ENCODE results near the gene ZFR. TPM values are rescaled to one million over a fixed set of nuclear protein-coding genes. Genes with fewer than 3 reads are reported as not detected.

Gene ZFR
- polyA plus RNA-seq, 2 of the 4 experiments (the other 2 are of a cell fraction), result 65.6 to 107 TPM

- DNase-seq (ENCODE audit: low read depth in 1 of 2, low spot score in 1 of 2), result no peak
- ChIA-PET POLR2A (no interaction called here), CTCF (interaction anchor here (0.6 to 1.4 kb wide), 3 partner anchors 9 to 162 kb away, joined by 3 to 7 read pairs (median 5); no protein-coding TSS in a partner anchor)
- Histone ChIP-seq H3K9me3 (peaks cover 14% of the 10 kb centered on the region), H3K4me3 (no peak overlapping the region), H3K27ac (no peak overlapping the region), H3K4me1 (no peaks in the 10 kb centered on the region), H3K4me2 (no peak overlapping the region)
- WGBS (ENCODE audit: missing lambda C conversion rate), result 82% methylated on average over 4 of the region's 4 CpGs
- FAIRE-seq, result no peak
- TF ChIP-seq PHF8 (IDR thresholded peaks at IDR 0.05; ENCODE audit: borderline replicate concordance, low read depth) (no peak), CTCF (IDR thresholded peaks at IDR 0.05) (no peak), EP300 (IDR thresholded peaks at IDR 0.05) (no peak), RFX5 (IDR thresholded peaks at IDR 0.05) (no peak), RAD21 (conservative IDR thresholded peaks at IDR 0.05 in 1 of 2, IDR thresholded peaks at IDR 0.05 in 1 of 2) (no peak), CBX2 (IDR thresholded peaks at IDR 0.05; ENCODE audit: borderline replicate concordance, low read depth) (no peak), PBX3 (IDR thresholded peaks at IDR 0.05) (no peak), HOXB5 (CRISPR knock-in tag; IDR thresholded peaks at IDR 0.05) (no peak), KDM5A (IDR thresholded peaks at IDR 0.05) (no peak), TP53 (CRISPR knock-in tag; IDR thresholded peaks at IDR 0.05) (no peak)
- no peak for ATAC-seq
Observed at GRCh38 chr5:32428426-32428825, 16.1 kb downstream of the ZFR start.

GRCh38 chr5:32426440-32427151, 17.9 kb downstream of the ZFR start:
- no peak for DNase-seq (ENCODE audit: low read depth in 1 of 2, low spot score in 1 of 2)
- Histone ChIP-seq H3K4me2 (no peak overlapping the region), H3K9me3 (peaks cover 14% of the 10 kb centered on the region), H3K4me1 (peaks cover 6% of the 10 kb centered on the region; the same call in 2 of the 3 replicates), H3K27ac (no peak overlapping the region), H3K4me3 (no peak overlapping the region)
- TF ChIP-seq MAX (IDR thresholded peaks at IDR 0.05) (no peak), MAFK (IDR thresholded peaks at IDR 0.05; ENCODE audit: partially characterized antibody) (no peak), RFX5 (IDR thresholded peaks at IDR 0.05) (no peak), JUN (IDR thresholded peaks at IDR 0.05) (no peak), KDM5A (IDR thresholded peaks at IDR 0.05) (no peak), HDAC2 (IDR thresholded peaks at IDR 0.05) (no peak), KDM1A (IDR thresholded peaks at IDR 0.05; ENCODE audit: low read depth) (no peak; the same call in 1 of the 2 replicates), HOXB5 (CRISPR knock-in tag; IDR thresholded peaks at IDR 0.05) (no peak), TFCP2L1 (CRISPR knock-in tag; IDR thresholded peaks at IDR 0.05) (no peak), HMGXB4 (CRISPR knock-in tag; IDR thresholded peaks at IDR 0.05; ENCODE audit: borderline replicate concordance) (no peak)
- POLR2A ChIA-PET, result no interaction called here
- CTCF ChIA-PET, result interaction anchor here (0.6 to 1.0 kb wide), 3 partner anchors 96 to 250 kb away, joined by 3 to 4 read pairs (median 3); no protein-coding TSS in a partner anchor
- FAIRE-seq, result no peak
- 90% methylated on average over 7 of the region's 7 CpGs for WGBS (ENCODE audit: missing lambda C conversion rate)
- ATAC-seq, result no peak

- H3K4me2 ChIP-seq, result no peak overlapping the region
- ATAC-seq (no peak), DNase-seq (ENCODE audit: low read depth in 1 of 2, low spot score in 1 of 2) (no peak), FAIRE-seq (no peak)
- ChIA-PET CTCF (no interaction called here), POLR2A (no interaction called here)
- peaks cover 14% of the 10 kb centered on the region for H3K9me3 ChIP-seq
- H3K27ac ChIP-seq, result no peak overlapping the region
- no peak overlapping the region for H3K4me3 ChIP-seq
- peaks cover 17% of the 10 kb centered on the region; the same call in 2 of the 3 replicates for H3K4me1 ChIP-seq
- no peak for TF ChIP-seq PBX3 (IDR thresholded peaks at IDR 0.05)
- no peak for TF ChIP-seq ESRRA (IDR thresholded peaks at IDR 0.05; ENCODE audit: borderline replicate concordance, low read length)
- TF ChIP-seq NR3C1 (IDR thresholded peaks at IDR 0.05), result no peak
- 89% methylated on average over 4 of the region's 4 CpGs for WGBS (ENCODE audit: missing lambda C conversion rate)
Observed at GRCh38 chr5:32422697-32423096, 21.8 kb downstream of the ZFR start.

Measured in A549 (cell line).